HG03520 (cell line): ENCODE data around the gene NCAM1.

Experiments
- ATAC-seq: cut with Tn5 transposase; IDR thresholded peaks from one replicate; pipeline ENCODE4 v1.9.1; 2021; ENCODE audit warnings: mild to moderate bottlenecking, moderate library complexity; ENCODE audit not compliant: unreplicated experiment

Gene NCAM1

GRCh38 chr11:113129261-113129992 lies 168.2 kb downstream of the NCAM1 start:
- no peak for ATAC-seq

- no peak for ATAC-seq
These were observed 170.0 kb downstream of the NCAM1 start for GRCh38 chr11:113131036-113131775.

GRCh38 chr11:113133071-113133470 lies 171.9 kb downstream of the NCAM1 start:
- no peak for ATAC-seq

- ATAC-seq, result no peak
These were observed 173.4 kb downstream of the NCAM1 start for GRCh38 chr11:113134626-113135025.

GRCh38 chr11:113137713-113138529 lies 176.7 kb downstream of the NCAM1 start:
- no peak for ATAC-seq

- no peak for ATAC-seq
These were observed 177.5 kb downstream of the NCAM1 start for GRCh38 chr11:113138731-113139130.

- no peak for ATAC-seq
These were observed 179.8 kb downstream of the NCAM1 start for GRCh38 chr11:113141010-113141409.

GRCh38 chr11:113142508-113142907 lies 181.3 kb downstream of the NCAM1 start:
- no peak for ATAC-seq

GRCh38 chr11:113147249-113147648 lies 186.0 kb downstream of the NCAM1 start:
- no peak for ATAC-seq

- no peak for ATAC-seq
These were observed 186.9 kb downstream of the NCAM1 start for GRCh38 chr11:113148076-113148475.

GRCh38 chr11:113148652-113149051 lies 187.4 kb downstream of the NCAM1 start:
- no peak for ATAC-seq

GRCh38 chr11:113151521-113151920 lies 190.3 kb downstream of the NCAM1 start:
- ATAC-seq, result no peak

GRCh38 chr11:113152500-113152899 lies 191.3 kb downstream of the NCAM1 start:
- ATAC-seq, result no peak

GRCh38 chr11:113153847-113154246 lies 192.6 kb downstream of the NCAM1 start:
- no peak for ATAC-seq

- no peak for ATAC-seq
These were observed 199.0 kb downstream of the NCAM1 start for GRCh38 chr11:113159988-113160807.

- ATAC-seq, result no peak
These were observed 199.5 kb downstream of the NCAM1 start for GRCh38 chr11:113160808-113161124.

GRCh38 chr11:113161711-113162591 lies 200.7 kb downstream of the NCAM1 start:
- ATAC-seq, result no peak

GRCh38 chr11:113162592-113162962 lies 201.4 kb downstream of the NCAM1 start:
- no peak for ATAC-seq

GRCh38 chr11:113163291-113164030 lies 202.2 kb downstream of the NCAM1 start:
- no peak for ATAC-seq
